ENCODE measurements around the gene CNNM4.

The CNNM4 gene

GRCh38 chr2:96760036-96760985 is at the start of gene CNNM4:
Gene CNNM4 (plus strand): TSS chr2:96760902. CDS start chr2:96761000, 98 bp downstream.
- no peaks in the 10 kb centered on the region for H3K36me3 Mint-ChIP-seq
- no peaks in the 10 kb centered on the region for H3K9me3 Mint-ChIP-seq
- H3K4me3 Mint-ChIP-seq = peak within 1 kb of the TSS; percentile 90
- peak; percentile 95 for ATAC-seq
- peak within 1 kb of the TSS; percentile 86 for H3K27ac Mint-ChIP-seq
- peaks cover 54% of the 10 kb centered on the region for H3K4me1 Mint-ChIP-seq
- no peaks in the 10 kb centered on the region for H3K27me3 Mint-ChIP-seq

- H3K27ac Mint-ChIP-seq = no peak overlapping the region
- no peaks in the 10 kb centered on the region for H3K9me3 Mint-ChIP-seq
- peaks cover 48% of the 10 kb centered on the region for H3K36me3 Mint-ChIP-seq
- no peaks in the 10 kb centered on the region for H3K4me1 Mint-ChIP-seq
- no peak for ATAC-seq
- no peak overlapping the region for H3K4me3 Mint-ChIP-seq
- no peaks in the 10 kb centered on the region for H3K27me3 Mint-ChIP-seq
Observed at GRCh38 chr2:96710985-96711384, 49.7 kb upstream of the CNNM4 start.

GRCh38 chr2:96715658-96716057 is 45.0 kb upstream of the CNNM4 start:
- Mint-ChIP-seq H3K9me3 (no peaks in the 10 kb centered on the region), H3K36me3 (peaks cover 31% of the 10 kb centered on the region), H3K4me1 (no peaks in the 10 kb centered on the region), H3K4me3 (no peak overlapping the region), H3K27ac (no peak overlapping the region), H3K27me3 (no peaks in the 10 kb centered on the region)
- ATAC-seq = no peak

GRCh38 chr2:96716388-96716787 is 44.3 kb upstream of the CNNM4 start:
- no peak for ATAC-seq
- Mint-ChIP-seq H3K9me3 (no peaks in the 10 kb centered on the region), H3K27me3 (no peaks in the 10 kb centered on the region), H3K36me3 (peaks cover 29% of the 10 kb centered on the region), H3K4me1 (no peaks in the 10 kb centered on the region), H3K4me3 (no peak overlapping the region), H3K27ac (no peak overlapping the region)

- H3K36me3 Mint-ChIP-seq = peaks cover 30% of the 10 kb centered on the region
- no peak overlapping the region for H3K27ac Mint-ChIP-seq
- H3K9me3 Mint-ChIP-seq = no peaks in the 10 kb centered on the region
- H3K4me3 Mint-ChIP-seq = no peak overlapping the region
- no peaks in the 10 kb centered on the region for H3K27me3 Mint-ChIP-seq
- ATAC-seq = no peak
- no peaks in the 10 kb centered on the region for H3K4me1 Mint-ChIP-seq
Observed at GRCh38 chr2:96726131-96726530, 34.6 kb upstream of the CNNM4 start.

GRCh38 chr2:96727431-96727830 is 33.3 kb upstream of the CNNM4 start:
- H3K4me3 Mint-ChIP-seq = no peak overlapping the region
- no peak for ATAC-seq
- peaks cover 37% of the 10 kb centered on the region for H3K36me3 Mint-ChIP-seq
- no peak overlapping the region for H3K27ac Mint-ChIP-seq
- no peaks in the 10 kb centered on the region for H3K9me3 Mint-ChIP-seq
- no peaks in the 10 kb centered on the region for H3K27me3 Mint-ChIP-seq
- no peaks in the 10 kb centered on the region for H3K4me1 Mint-ChIP-seq

- Mint-ChIP-seq H3K4me3 (no peak overlapping the region), H3K36me3 (peaks cover 52% of the 10 kb centered on the region), H3K4me1 (no peaks in the 10 kb centered on the region), H3K27me3 (no peaks in the 10 kb centered on the region), H3K9me3 (no peaks in the 10 kb centered on the region), H3K27ac (no peak overlapping the region)
- ATAC-seq = no peak
Observed at GRCh38 chr2:96729748-96730147, 31.0 kb upstream of the CNNM4 start.

- H3K4me3 Mint-ChIP-seq = no peak overlapping the region
- no peak overlapping the region for H3K27ac Mint-ChIP-seq
- H3K4me1 Mint-ChIP-seq = no peaks in the 10 kb centered on the region
- no peaks in the 10 kb centered on the region for H3K9me3 Mint-ChIP-seq
- no peak for ATAC-seq
- H3K36me3 Mint-ChIP-seq = peaks cover 57% of the 10 kb centered on the region
- H3K27me3 Mint-ChIP-seq = no peaks in the 10 kb centered on the region
Observed at GRCh38 chr2:96730212-96730611, 30.5 kb upstream of the CNNM4 start.

GRCh38 chr2:96733931-96734330 is 26.8 kb upstream of the CNNM4 start:
- H3K36me3 Mint-ChIP-seq = peaks cover 46% of the 10 kb centered on the region
- no peak overlapping the region for H3K27ac Mint-ChIP-seq
- H3K27me3 Mint-ChIP-seq = no peaks in the 10 kb centered on the region
- no peaks in the 10 kb centered on the region for H3K9me3 Mint-ChIP-seq
- no peak overlapping the region for H3K4me3 Mint-ChIP-seq
- no peak for ATAC-seq
- peaks cover 10% of the 10 kb centered on the region for H3K4me1 Mint-ChIP-seq

- H3K9me3 Mint-ChIP-seq = no peaks in the 10 kb centered on the region
- no peak overlapping the region for H3K4me3 Mint-ChIP-seq
- H3K27me3 Mint-ChIP-seq = no peaks in the 10 kb centered on the region
- H3K27ac Mint-ChIP-seq = no peak overlapping the region
- H3K4me1 Mint-ChIP-seq = peaks cover 21% of the 10 kb centered on the region
- no peak for ATAC-seq
- H3K36me3 Mint-ChIP-seq = peaks cover 45% of the 10 kb centered on the region
Observed at GRCh38 chr2:96734880-96735583, 25.7 kb upstream of the CNNM4 start.

GRCh38 chr2:96737251-96737650 is 23.5 kb upstream of the CNNM4 start:
- H3K4me1 Mint-ChIP-seq = peaks cover 27% of the 10 kb centered on the region
- no peaks in the 10 kb centered on the region for H3K9me3 Mint-ChIP-seq
- no peak overlapping the region for H3K4me3 Mint-ChIP-seq
- ATAC-seq = no peak
- H3K27ac Mint-ChIP-seq = no peak overlapping the region
- no peaks in the 10 kb centered on the region for H3K27me3 Mint-ChIP-seq
- peaks cover 28% of the 10 kb centered on the region for H3K36me3 Mint-ChIP-seq

- Mint-ChIP-seq H3K4me3 (no peak overlapping the region), H3K4me1 (peaks cover 27% of the 10 kb centered on the region), H3K27me3 (no peaks in the 10 kb centered on the region), H3K9me3 (no peaks in the 10 kb centered on the region), H3K27ac (no peak overlapping the region), H3K36me3 (peaks cover 24% of the 10 kb centered on the region)
- ATAC-seq = no peak
Observed at GRCh38 chr2:96737831-96738230, 22.9 kb upstream of the CNNM4 start.

GRCh38 chr2:96739076-96739632 is 21.5 kb upstream of the CNNM4 start:
- peaks cover 27% of the 10 kb centered on the region for H3K4me1 Mint-ChIP-seq
- peak overlapping the region; percentile 88 for H3K27ac Mint-ChIP-seq
- H3K4me3 Mint-ChIP-seq = peak overlapping the region; percentile 94
- peaks cover 10% of the 10 kb centered on the region for H3K36me3 Mint-ChIP-seq
- no peaks in the 10 kb centered on the region for H3K9me3 Mint-ChIP-seq
- no peak for ATAC-seq
- no peaks in the 10 kb centered on the region for H3K27me3 Mint-ChIP-seq

- no peaks in the 10 kb centered on the region for H3K9me3 Mint-ChIP-seq
- peak within 1 kb of the TSS; percentile 94 for H3K4me3 Mint-ChIP-seq
- ATAC-seq = peak; percentile 100
- H3K27me3 Mint-ChIP-seq = no peaks in the 10 kb centered on the region
- peaks cover 4% of the 10 kb centered on the region for H3K36me3 Mint-ChIP-seq
- peaks cover 27% of the 10 kb centered on the region for H3K4me1 Mint-ChIP-seq
- peak within 1 kb of the TSS; percentile 88 for H3K27ac Mint-ChIP-seq
Observed at GRCh38 chr2:96739633-96740428, 20.9 kb upstream of the CNNM4 start, which contains the start of gene LMAN2L. Gene LMAN2L (minus strand): TSS chr2:96740064. CDS start chr2:96740040, 24 bp downstream.

All from stimulated activated memory B cell treated with anti-CD40 and anti-IgM and Interleukin-4, amounts not matched to agents 10 μg/mL and 1 μg/mL and 100 μg/mL, for 72 hours (primary cell).